Common myeloid progenitor, CD34-positive (primary cell): ENCODE measurements around the gene SUPT6H.

Experiments
- CTCF ChIA-PET: fragments of 350-600 bp; sonication (Branson Sonifier 250); formaldehyde crosslinking; loops from one replicate; lab custom pipeline; 2021; ENCODE audit warnings: antibody characterized with exemption; lab: Charles Lee
- POLR2A ChIA-PET: fragments of 350-600 bp; sonication (Branson Sonifier 250); formaldehyde crosslinking; loops from one replicate; lab custom pipeline; 2021; ENCODE audit warnings: antibody characterized with exemption; lab: Charles Lee
- DNase-seq, 3 donors: peaks; one replicate each; pipeline versions ENCODE4 v3.0.0 to v3.0.0-alpha.2; 2013
- H3K27ac ChIP-seq, 2 experiments: 1 replicate in 1 of 2; 2 replicates in 1 of 2; pipeline ENCODE4 v1.7.0; 2013; ENCODE audit warnings: inconsistent platforms in 2 of 2, low read length in 2 of 2, mild to moderate bottlenecking in 2 of 2, low read depth in 1 of 2, moderate library complexity in 1 of 2; ENCODE audit not compliant: severe bottlenecking in 2 of 2, insufficient read depth in 1 of 2, poor library complexity in 1 of 2
- H3K27me3 ChIP-seq, 5 experiments: replicated peaks in 2 of 5; 1 replicate in 3 of 5; 2 replicates in 2 of 5; pipeline versions ENCODE4 v1.6.1 to v1.7.0; 2013; ENCODE audit warnings: low read length in 4 of 5, mild to moderate bottlenecking in 2 of 5, moderate library complexity in 2 of 5, inconsistent platforms in 1 of 5; ENCODE audit not compliant: insufficient read depth in 5 of 5, control insufficient read depth in 4 of 5
- H3K36me3 ChIP-seq, 4 experiments: 1 replicate in 2 of 4; 2 replicates in 2 of 4; pipeline versions ENCODE4 v1.6.1 to v1.7.0; 2013; ENCODE audit warnings: low read length in 3 of 4, control low read depth in 1 of 4, mild to moderate bottlenecking in 1 of 4; ENCODE audit not compliant: control insufficient read depth in 4 of 4, insufficient read depth in 4 of 4
- H3K4me1 ChIP-seq, 4 experiments: 1 replicate in 3 of 4; 2 replicates in 1 of 4; pipeline versions ENCODE4 v1.6.1 to v1.7.1; 2013; ENCODE audit warnings: low read length in 3 of 4, mild to moderate bottlenecking in 3 of 4, control low read depth in 1 of 4, inconsistent platforms in 1 of 4, moderate library complexity in 1 of 4; ENCODE audit not compliant: control insufficient read depth in 4 of 4, insufficient read depth in 4 of 4; ENCODE audit errors: control extremely low read depth in 1 of 4
- H3K4me3 ChIP-seq, 7 experiments: 1 replicate in 4 of 7; 2 replicates in 3 of 7; pipeline versions ENCODE4 v1.5.1 to v1.7.0; 2013; ENCODE audit warnings: mild to moderate bottlenecking in 7 of 7, low read length in 6 of 7, moderate library complexity in 6 of 7, inconsistent platforms in 2 of 7, low read depth in 2 of 7, control low read depth in 1 of 7; ENCODE audit not compliant: insufficient read depth in 4 of 7, control insufficient read depth in 1 of 7; ENCODE audit errors: extremely low read depth in 1 of 7
- H3K9me3 ChIP-seq, 5 experiments: 1 replicate in 4 of 5; 2 replicates in 1 of 5; pipeline versions ENCODE4 v1.6.1 to v1.7.1; 2013; ENCODE audit warnings: low read length in 4 of 5, mild to moderate bottlenecking in 2 of 5, inconsistent platforms in 1 of 5, low read depth in 1 of 5, moderate library complexity in 1 of 5; ENCODE audit not compliant: control insufficient read depth in 4 of 5, insufficient read depth in 2 of 5; ENCODE audit errors: control extremely low read depth in 1 of 5
- WGBS: methylation state at CpG from one replicate; pipeline ENCODE4 v1.1.5; 2013; ENCODE audit not compliant: insufficient coverage; 5-methylcytosine and 5-hydroxymethylcytosine counted together

Gene SUPT6H

GRCh38 chr17:28738680-28739384 lies 76.8 kb downstream of the SUPT6H start:
- ChIA-PET POLR2A (interaction anchor here (0.5 to 0.7 kb wide), 2 partner anchors 10 to 24 kb away, joined by 3 to 4 read pairs; partner anchors contain the start of gene NEK8), CTCF (interaction anchor here (18.9 kb wide), 1 partner anchor 12 kb away, joined by 507 read pairs; the partner anchor contains the start of genes NEK8, RPL23A and TLCD1)
- Histone ChIP-seq H3K36me3 (peaks cover 0 to 5% (median 4%) of the 10 kb centered on the region in 4 experiments), H3K27me3 (no peaks in the 10 kb centered on the region), H3K27ac (no peak overlapping the region), H3K4me3 (no peak overlapping the region), H3K9me3 (peaks cover 0 to 3% (median 0%) of the 10 kb centered on the region in 5 experiments), H3K4me1 (peaks cover 3 to 55% (median 50%) of the 10 kb centered on the region in 4 experiments)
- DNase-seq = peak; percentile 65 to 95 (median 92)
- 72% methylated on average over 6 of the region's 10 CpGs for WGBS

GRCh38 chr17:28740406-28741357 lies 78.7 kb downstream of the SUPT6H start:
- Histone ChIP-seq H3K27ac (peak overlapping the region in 1 of 2 experiments; percentile 65), H3K9me3 (peaks cover 0 to 3% (median 0%) of the 10 kb centered on the region in 5 experiments), H3K36me3 (no peaks in the 10 kb centered on the region), H3K4me1 (peaks cover 6 to 72% (median 67%) of the 10 kb centered on the region in 4 experiments), H3K4me3 (peak overlapping the region in 3 of 7 experiments; percentile 2 to 38 (median 16)), H3K27me3 (peaks cover 0 to 4% (median 0%) of the 10 kb centered on the region in 5 experiments)
- 76% methylated on average over 9 of the region's 10 CpGs for WGBS
- no peak for DNase-seq
- ChIA-PET POLR2A (interaction anchor here (1.1 to 1.7 kb wide), 3 partner anchors 9 to 14 kb away, joined by 3 to 9 read pairs (median 6); partner anchors contain the start of genes NEK8 and TLCD1), CTCF (interaction anchor here (1.3 to 18.9 kb wide), 3 partner anchors 9 to 14 kb away, joined by 4 to 507 read pairs (median 21); partner anchors contain the start of genes NEK8, RPL23A and TLCD1)

DNA sequence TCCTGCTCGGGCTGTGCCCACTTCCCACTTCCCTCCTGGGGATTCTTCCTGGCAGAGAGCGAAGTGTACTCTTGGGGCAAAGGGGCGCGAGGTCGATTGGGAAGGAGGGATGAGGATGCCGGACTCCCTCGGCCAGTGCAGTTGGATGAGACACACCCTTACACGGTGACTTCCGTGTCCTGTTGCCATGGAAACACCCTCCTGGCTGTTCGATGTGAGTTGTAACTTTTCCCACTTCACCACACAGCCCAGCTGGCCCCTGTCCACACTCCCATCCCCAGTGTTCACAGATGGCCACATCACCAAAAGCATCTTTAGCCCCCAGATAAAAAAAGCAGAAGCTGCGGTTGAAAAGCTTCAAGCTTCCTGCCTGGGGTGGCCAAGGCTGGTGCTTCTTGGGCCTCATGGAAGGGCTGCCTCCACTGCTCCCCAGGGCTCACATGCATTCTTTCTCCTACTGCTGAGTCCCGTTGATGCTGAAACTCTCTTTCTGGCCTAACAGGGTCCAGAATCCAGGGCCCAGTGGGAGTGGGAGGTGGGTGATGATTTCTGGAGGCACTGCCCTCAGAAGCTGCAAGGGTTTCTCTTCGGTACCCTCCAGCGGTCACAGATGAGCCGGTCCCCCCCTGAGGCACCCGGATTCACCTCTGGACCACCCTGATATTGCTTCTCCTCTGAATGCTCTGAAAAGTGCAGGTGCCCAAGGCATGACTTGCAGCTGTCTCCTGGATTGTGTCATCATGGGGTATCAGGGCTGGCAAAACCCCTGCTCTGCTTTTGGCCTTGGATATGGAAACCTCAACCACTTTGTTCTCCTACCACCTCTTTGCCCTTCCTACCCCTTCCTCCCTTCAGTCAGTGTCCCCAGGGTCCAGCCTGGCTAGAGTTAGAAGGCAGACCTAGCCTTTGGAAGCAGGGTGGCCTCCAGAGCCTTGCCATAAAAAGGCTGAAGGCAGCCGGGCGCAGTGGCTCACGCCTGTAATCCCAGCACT lies 79.6 kb downstream of the SUPT6H start:
- peak; percentile 88 to 98 (median 97) for DNase-seq
- Histone ChIP-seq H3K27ac (peak overlapping the region in 1 of 2 experiments; percentile 65), H3K9me3 (peaks cover 0 to 3% (median 0%) of the 10 kb centered on the region in 5 experiments), H3K27me3 (peaks cover 0 to 4% (median 0%) of the 10 kb centered on the region in 5 experiments), H3K4me3 (peak overlapping the region in 4 of 7 experiments; percentile 17 to 38 (median 24)), H3K4me1 (peaks cover 6 to 82% (median 77%) of the 10 kb centered on the region in 4 experiments), H3K36me3 (peaks cover 0 to 7% (median 0%) of the 10 kb centered on the region in 4 experiments)
- CTCF ChIA-PET = interaction anchor here (1.3 to 18.9 kb wide), 3 partner anchors 8 to 15 kb away, joined by 4 to 507 read pairs (median 21); partner anchors contain the start of genes NEK8, RPL23A and TLCD1
- WGBS = 28% methylated on average over 12 of the region's 19 CpGs
- POLR2A ChIA-PET = interaction anchor here (1.1 to 1.7 kb wide), 3 partner anchors 8 to 15 kb away, joined by 3 to 9 read pairs (median 6); partner anchors contain the start of genes NEK8 and TLCD1

DNA sequence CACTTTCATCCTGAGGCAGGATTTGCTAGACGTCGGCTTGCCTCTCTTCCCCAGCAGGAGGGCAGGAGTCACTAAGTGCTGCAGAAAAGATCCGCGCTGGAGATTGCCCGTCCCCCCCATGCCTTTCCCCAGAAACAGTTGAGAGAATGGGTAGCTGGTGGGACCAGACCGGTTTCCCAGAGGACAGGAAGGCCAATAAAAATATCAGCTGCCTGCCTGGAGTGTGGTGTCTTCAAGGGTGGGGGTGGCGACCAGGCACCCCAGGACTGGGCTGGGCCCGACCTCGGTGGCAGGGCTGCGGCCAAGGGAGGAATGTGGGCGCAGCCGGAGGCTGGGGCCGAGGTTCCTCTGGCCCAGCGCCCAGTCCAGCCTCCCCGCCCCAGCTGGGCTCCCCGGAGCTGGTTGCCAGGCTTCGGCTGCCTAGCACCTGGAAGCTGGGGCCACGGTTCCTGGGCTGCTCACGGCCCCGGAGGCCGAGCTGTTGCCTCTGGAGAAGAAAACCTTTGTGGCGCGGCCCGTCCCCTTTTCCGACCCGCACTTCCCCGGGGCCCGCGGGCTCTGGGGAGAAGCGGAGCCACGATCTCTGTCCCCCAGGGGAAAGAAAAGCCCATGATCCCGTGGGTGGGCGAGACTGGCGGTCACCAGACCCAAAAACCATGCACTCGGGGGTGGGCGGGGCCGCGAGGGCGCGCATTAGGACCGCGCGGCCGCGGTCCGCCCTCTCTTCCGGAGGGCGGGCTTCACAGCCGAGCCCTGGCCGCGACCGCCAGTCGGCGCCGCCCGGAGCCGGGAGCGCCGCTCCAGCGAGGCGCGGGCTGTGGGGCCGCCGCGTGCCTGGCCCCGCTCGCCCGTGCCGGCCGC lies 81.5 kb downstream of the SUPT6H start, which contains the start of gene TRAF4:
Gene TRAF4, plus strand, starts transcription at position 769 of the 861 bp plus-strand sequence. CDS start 102 bp downstream, outside the sequence.
- H3K9me3 ChIP-seq = no peaks in the 10 kb centered on the region
- peaks cover 0 to 25% (median 5%) of the 10 kb centered on the region in 4 experiments for H3K36me3 ChIP-seq
- H3K27me3 ChIP-seq = peaks cover 0 to 4% (median 0%) of the 10 kb centered on the region in 5 experiments
- WGBS = under 1% methylated on average over 58 of the region's 70 CpGs
- H3K4me1 ChIP-seq = peaks cover 6 to 83% (median 79%) of the 10 kb centered on the region in 4 experiments
- ChIA-PET CTCF (interaction anchor here (0.9 to 18.9 kb wide), 3 partner anchors 9 to 20 kb away, joined by 3 to 507 read pairs (median 21); partner anchors contain the start of genes NEK8, RPL23A and TLCD1), POLR2A (interaction anchor here (0.6 to 10.0 kb wide), 2 partner anchors 16 to 477 kb away, joined by 3 to 87 read pairs; partner anchors contain the start of genes NEK8 and TLCD1)
- peak within 1 kb of the TSS; percentile 1 to 74 for H3K27ac ChIP-seq
- peak; percentile 71 to 87 (median 83) for DNase-seq
- peak within 1 kb of the TSS; percentile 27 to 82 (median 63) for H3K4me3 ChIP-seq
